DMS153 treated with DMSO at 0.1 percent for 48 hours (cell line): ENCODE data around the gene PRR33.
"Not testable (repeated sequence)": the region's sequence is repeated elsewhere in the genome, so short reads cannot be mapped to it uniquely, and the experiment has no call there.

Source experiments
- DNase-seq: peaks from one replicate; lab custom pipeline; 2025; ENCODE audit not compliant: unreplicated experiment; lab: John Stamatoyannopoulos, UW

PRR33 gene

DNA sequence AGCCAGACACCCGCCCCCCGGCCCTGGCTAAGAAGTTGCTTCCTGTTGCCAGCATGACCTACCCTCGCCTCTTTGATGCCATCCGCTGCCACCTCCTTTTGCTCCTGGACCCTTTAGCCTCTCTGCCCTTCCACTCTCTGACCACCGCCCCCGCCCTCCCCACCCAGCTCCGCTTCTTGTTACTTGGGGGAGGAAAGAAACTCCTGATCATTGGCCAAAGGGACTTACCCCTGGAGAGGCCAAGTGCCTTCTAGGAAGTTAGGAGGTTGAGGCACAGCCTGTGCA, at the start of gene PRR33:
PRR33 (minus strand) TSS at position 65 of the 285 bp plus-strand sequence. CDS start 1,311 bp downstream, outside the sequence.
- DNase-seq = no peak

GRCh38 chr11:1939788-1940187, 48.1 kb upstream of the PRR33 start:
- DNase-seq = not testable (repeated sequence)

- DNase-seq = no peak
Measured at GRCh38 chr11:1939006-1939625, 47.4 kb upstream of the PRR33 start.

DNA sequence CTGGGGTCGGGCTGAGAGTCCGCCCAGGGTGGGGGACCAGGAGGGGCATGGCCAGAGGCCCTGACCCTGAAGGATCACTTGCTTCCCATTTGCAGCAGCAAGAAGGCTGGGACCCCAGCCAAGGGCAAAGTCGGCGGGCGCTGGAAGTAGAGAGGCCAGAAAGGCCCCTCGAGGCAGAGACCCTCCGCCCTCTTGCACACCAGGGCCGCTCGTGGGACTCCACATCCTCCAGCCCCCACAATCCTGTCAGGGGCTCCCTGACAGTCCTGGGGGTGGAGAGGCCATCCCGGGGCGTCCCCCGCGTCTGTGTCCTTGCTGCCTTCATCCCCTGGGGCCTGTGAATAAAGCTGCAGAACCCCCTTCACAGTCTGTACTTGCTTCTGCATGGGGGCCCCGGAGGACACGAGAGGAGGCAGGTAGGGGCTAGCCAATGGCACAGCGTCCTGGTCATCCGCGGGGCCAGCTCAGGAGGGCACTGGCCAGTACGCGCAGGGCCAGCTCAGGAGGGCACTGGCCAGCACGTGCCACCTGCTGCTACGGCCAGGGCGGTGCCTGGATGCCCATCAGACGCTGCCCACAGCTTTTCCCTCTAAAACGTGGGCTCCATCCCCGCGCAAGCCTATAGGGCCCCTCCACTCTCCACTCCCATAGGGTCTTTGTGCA, 46.8 kb upstream of the PRR33 start:
- DNase-seq = no peak

DNA sequence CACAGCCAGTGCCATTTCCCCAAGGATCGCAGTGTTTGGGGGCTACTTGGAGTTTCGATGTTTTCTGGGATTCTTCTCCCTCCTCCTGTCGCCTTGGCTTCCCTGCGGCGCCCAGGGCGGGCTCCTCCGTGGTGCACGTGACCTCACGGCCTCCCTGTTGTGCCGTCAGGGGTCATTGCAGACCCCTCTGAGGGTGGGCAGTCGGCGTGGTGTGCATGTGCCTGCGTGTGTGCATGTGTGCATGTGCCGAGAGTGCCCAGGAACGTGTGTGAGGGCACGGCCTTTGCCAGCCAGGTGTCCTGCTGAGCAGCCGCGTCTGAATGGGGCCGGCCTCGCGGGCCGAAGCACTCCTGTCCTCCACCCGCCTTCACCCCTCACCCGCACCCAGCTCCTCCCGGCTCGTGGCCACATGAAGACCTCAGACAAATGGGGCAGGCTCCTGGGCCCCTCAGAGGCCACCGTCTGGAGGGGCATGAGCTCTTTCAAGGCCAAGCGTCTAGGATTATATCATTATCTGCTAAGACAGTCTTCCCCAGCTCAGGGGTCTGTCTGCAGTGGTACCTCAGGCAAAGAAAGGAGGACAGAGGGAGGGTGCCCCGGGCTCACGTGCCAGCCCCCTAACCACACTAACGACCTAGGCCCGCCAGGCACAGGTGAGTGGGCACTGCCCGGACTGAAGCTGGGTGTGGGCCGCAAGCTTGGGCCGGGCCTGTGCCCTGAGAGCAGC, 46.1 kb upstream of the PRR33 start:
- DNase-seq = no peak

DNA sequence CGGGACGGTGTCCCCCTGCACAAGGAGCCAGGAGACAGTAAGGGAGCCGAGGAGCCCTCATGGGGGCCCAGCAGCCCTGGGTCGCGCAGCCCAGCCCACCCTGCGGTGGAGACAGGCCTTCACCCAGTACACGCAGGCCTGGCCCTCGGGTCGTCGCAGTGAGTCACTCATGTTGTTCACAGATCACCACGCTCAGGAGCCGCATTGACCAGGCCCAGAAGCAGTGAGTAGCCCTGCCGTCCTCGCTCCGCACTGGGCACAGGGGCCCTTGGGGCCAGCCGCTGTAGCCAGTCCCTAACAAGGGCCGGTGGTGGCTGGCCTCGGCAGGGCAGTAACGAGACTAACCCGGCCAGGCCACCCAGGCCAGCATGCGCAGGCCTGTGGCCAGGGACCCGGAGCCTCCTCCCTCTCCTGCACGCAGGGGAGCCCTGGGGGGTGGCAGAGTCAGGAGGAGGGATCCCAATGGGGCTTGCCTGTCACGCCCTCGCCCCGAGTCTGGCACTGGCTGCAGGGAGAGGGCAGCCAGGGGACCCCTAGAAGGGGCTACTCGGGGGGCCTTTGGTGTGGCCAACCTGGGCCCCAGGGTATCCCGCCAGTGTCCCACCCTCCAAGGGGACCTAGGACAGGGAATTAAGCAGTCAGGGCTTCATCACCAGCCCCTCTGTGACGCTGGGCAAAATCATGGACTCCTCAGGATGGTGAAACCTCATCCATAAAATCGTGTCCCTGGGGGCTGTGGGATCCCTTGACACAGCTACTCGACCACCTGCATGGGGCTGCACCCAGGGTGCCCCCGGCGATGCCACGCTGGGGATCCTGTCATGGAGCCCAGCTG, 45.3 kb upstream of the PRR33 start:
- DNase-seq = no peak

GRCh38 chr11:1936072-1936780, 44.5 kb upstream of the PRR33 start:
- no peak for DNase-seq

GRCh38 chr11:1935156-1936071, 43.7 kb upstream of the PRR33 start:
- no peak for DNase-seq

DNA sequence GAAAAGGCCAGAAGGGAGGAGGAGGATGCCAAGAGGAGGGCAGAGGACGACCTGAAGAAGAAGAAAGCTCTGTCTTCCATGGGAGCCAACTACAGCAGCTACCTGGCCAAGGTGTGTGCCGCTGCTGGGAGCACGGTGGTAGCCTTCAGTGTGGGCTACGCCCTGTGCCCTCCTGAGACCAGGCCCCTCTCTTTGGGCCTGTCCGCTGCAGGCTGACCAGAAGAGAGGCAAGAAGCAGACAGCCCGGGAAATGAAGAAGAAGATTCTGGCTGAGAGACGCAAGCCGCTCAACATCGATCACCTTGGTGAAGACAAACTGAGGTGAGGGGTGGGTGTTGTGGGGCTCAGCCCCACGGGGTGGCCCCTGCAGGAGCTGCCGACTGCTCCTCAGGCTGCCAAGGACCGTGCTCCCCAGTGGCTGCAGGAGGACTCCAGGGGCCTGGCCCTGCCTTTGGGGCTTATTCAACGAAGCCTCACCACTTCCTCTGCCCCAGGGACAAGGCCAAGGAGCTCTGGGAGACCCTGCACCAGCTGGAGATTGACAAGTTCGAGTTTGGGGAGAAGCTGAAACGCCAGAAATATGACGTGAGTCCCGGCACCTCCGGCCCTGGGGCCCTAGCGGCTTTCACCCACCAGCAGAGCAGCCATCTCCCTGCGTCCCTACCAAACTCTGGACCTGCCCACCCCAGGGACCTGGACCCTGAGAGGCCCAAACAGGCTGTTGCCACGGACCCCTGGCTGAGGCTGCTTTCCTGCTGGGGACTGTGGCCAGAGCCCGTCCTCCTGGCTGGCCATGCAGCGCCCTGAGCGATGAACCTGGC, 42.9 kb upstream of the PRR33 start:
- no peak for DNase-seq

- DNase-seq = no peak
Measured at GRCh38 chr11:1933416-1934334, 42.0 kb upstream of the PRR33 start.

DNA sequence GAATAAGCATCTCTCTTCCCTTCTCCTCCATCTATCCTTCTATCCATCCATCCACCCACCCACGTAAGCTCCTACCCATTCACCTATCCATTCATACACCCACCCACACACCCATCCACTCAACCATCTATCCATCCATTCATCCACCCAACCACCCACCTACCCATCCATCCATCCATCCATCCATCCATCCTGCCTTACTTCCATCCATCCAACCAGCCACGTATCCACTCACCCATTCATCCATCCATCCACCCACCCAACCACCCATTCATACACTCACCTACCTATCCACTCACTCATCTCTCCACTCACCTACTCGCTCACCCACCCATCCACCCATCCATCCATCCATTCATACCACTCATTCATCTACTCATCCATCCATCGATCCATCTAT, 41.0 kb upstream of the PRR33 start:
- DNase-seq = no peak

- DNase-seq = no peak
Measured at GRCh38 chr11:1932105-1932480, 40.4 kb upstream of the PRR33 start.

- no peak for DNase-seq
Measured at GRCh38 chr11:1931341-1932104, 39.8 kb upstream of the PRR33 start.

- no peak for DNase-seq
Measured at GRCh38 chr11:1930462-1930830, 38.8 kb upstream of the PRR33 start.

DNA sequence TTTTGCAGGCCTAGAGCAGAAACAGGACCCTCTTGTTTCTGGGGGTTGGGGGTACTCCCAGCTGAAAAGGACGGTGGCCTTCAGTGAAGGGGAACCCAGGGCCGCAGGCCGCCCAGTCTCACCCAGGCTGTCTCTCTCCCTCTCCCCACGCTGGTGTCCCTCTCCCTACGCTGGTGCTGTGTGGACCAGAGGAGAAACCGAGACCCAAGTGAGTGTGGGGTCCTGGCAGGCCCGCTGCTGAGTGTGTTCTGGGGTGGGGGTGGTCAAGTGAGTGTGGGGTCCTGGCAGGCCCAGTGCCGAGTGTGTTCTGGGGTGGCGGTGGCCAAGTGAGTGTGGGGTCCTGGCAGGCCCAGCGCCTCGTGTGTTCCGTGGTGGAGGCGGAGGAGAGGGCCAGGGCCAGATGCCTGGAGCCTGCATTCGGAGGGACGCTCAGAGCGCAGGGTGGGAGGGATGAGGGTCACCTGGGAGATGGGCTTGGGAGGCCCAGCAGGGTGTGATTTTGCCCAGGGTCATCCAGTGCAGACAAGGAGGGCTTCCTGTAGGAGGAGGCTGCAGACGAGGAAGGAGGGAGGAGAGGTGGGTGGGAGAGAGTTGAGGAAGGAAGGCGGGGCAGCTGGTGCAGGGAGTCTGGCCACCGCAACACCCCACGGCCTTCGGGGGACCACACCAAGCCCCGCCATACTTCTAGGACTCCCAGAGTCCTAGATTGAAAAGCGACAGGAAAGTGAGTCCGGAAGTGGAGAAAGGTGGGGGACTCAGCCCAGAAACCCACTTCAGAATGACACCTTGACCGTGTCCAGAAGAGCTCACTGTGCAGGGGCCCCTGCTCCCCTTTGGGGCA, 38.1 kb upstream of the PRR33 start:
- DNase-seq = no peak

DNA sequence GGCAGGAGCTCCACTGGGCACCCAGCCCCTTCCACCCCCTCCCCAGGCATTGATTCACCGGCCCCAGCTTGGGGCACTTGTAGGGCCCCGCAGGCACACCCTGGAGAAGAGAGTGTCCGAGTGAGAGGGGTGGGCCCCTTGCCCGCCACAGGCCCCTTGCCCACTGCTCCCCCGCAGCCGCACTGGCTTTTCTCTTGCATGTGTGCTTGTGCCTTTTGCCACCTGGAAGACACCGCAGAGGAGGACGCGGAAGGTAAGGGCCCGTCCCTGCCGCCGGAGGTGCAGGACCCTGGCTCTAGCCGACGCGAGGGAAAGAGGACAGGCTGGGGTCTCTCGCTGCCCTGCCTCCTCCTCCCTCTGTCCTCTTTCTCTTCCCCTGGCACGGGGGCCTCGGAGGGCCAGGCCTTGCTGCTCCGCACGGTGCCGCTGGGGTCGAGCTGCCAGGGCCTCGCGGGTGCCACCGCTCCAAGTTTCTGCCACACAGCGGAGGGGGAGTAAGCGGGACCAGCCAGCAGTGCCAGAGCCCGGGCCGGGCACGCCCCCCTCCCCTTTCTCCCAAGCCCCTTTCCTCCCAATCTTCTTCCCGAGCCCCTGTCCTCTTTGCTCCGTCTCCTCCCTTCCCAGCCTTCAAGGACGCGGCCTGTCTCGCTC, 37.3 kb upstream of the PRR33 start:
- no peak for DNase-seq
